CD4-positive, CD25-positive, alpha-beta regulatory T cell (primary cell): ENCODE measurements around the gene DCUN1D3. TPM values are rescaled to one million over a fixed set of nuclear protein-coding genes. Genes with fewer than 3 reads are reported as not detected.
A peak's percentile ranks its signal among the peaks of the same experiment; 100 is the strongest.

ENCODE experiments used
- ATAC-seq, 2 donors: fragments of 150-1000 bp; cut with Tn5 transposase; one replicate each; pipeline ENCODE4 v1.10.0; 2021; ENCODE audit warnings: low read depth in 2 of 2, moderate number of reproducible peaks in 2 of 2, moderate library complexity in 1 of 2
- DNase-seq, 3 donors: peaks; one replicate each; pipeline versions ENCODE4 v3.0.0 to v3.0.0-alpha.2; 2012 to 2022; ENCODE audit warnings: mixed read lengths in 1 of 3
- H3K27ac ChIP-seq: one replicate; pipeline ENCODE4 v1.7.0; 2013; ENCODE audit warnings: mild to moderate bottlenecking, low read length; ENCODE audit not compliant: insufficient read depth, poor library complexity, severe bottlenecking
- H3K27me3 ChIP-seq: one replicate; pipeline ENCODE4 v1.7.0; 2013; ENCODE audit warnings: low read length; ENCODE audit not compliant: control insufficient read depth, insufficient read depth
- H3K36me3 ChIP-seq: one replicate; pipeline ENCODE4 v1.7.0; 2013; ENCODE audit warnings: mild to moderate bottlenecking, low read length, moderate library complexity; ENCODE audit not compliant: control insufficient read depth, insufficient read depth
- H3K4me1 ChIP-seq: 2 replicates; pipeline ENCODE4 v1.7.0; 2013; ENCODE audit warnings: mild to moderate bottlenecking, low read length; ENCODE audit not compliant: insufficient read depth, control insufficient read depth, poor library complexity, severe bottlenecking
- H3K4me3 ChIP-seq: one replicate; pipeline ENCODE4 v1.7.0; 2013; ENCODE audit warnings: low read depth, mild to moderate bottlenecking, low read length, moderate library complexity
- H3K9me3 ChIP-seq, 2 experiments: 1 replicate in 1 of 2; 2 replicates in 1 of 2; pipeline ENCODE4 v1.7.0; 2013; ENCODE audit warnings: low read length in 2 of 2, mild to moderate bottlenecking in 1 of 2, moderate library complexity in 1 of 2; ENCODE audit not compliant: control insufficient read depth in 2 of 2
- H3K27ac Mint-ChIP-seq, 3 donors: one replicate each; pipeline ENCODE4 v1.8.0; 2020 to 2022; ENCODE audit warnings: mild to moderate bottlenecking in 3 of 3, mixed read lengths in 3 of 3, moderate library complexity in 2 of 3
- H3K27me3 Mint-ChIP-seq: one replicate; pipeline ENCODE4 v1.8.0; 2022; ENCODE audit warnings: mild to moderate bottlenecking, mixed read lengths
- H3K36me3 Mint-ChIP-seq: one replicate; pipeline ENCODE4 v1.8.0; 2020; ENCODE audit warnings: mixed read lengths
- H3K4me1 Mint-ChIP-seq, 4 donors: one replicate each; pipeline ENCODE4 v1.8.0; 2020 to 2022; ENCODE audit warnings: mixed read lengths in 4 of 4, mild to moderate bottlenecking in 1 of 4
- H3K4me3 Mint-ChIP-seq, 4 donors: one replicate each; pipeline ENCODE4 v1.8.0; 2020 to 2022; ENCODE audit warnings: mild to moderate bottlenecking in 4 of 4, mixed read lengths in 4 of 4, moderate library complexity in 3 of 4
- H3K9me3 Mint-ChIP-seq, 7 donors: one replicate each; pipeline ENCODE4 v1.8.0; 2020 to 2022; ENCODE audit warnings: mixed read lengths in 7 of 7, mild to moderate bottlenecking in 3 of 7, moderate library complexity in 2 of 7
- polyA plus RNA-seq, 4 donors: library from polyadenylated mRNA; unstranded; fragments of 300-500 nt; fragmentation: Illumina TruSeq; gene quantifications; one replicate each; pipeline ENCODE4 v1.2.3, GENCODE V29; 2021
- total RNA-seq: library from RNA; stranded (reverse); gene quantifications from one replicate; pipeline ENCODE4 v1.2.3, GENCODE V29; 2022

DCUN1D3 gene
- total and polyA plus RNA-seq, 5 donors from 2014 or later, result 0.52 to 4.8 (median 1.7) TPM

GRCh38 chr16:20859229-20859628 is 40.9 kb downstream of the DCUN1D3 start:
- Histone ChIP-seq H3K27ac (no peak overlapping the region), H3K27me3 (no peaks in the 10 kb centered on the region), H3K36me3 (peaks cover 17% of the 10 kb centered on the region), H3K9me3 (no peaks in the 10 kb centered on the region), H3K4me1 (no peaks in the 10 kb centered on the region), H3K4me3 (no peak overlapping the region)
- ATAC-seq (no peak), DNase-seq (no peak)
- Mint-ChIP-seq H3K27ac (no peak overlapping the region), H3K4me3 (no peak overlapping the region), H3K36me3 (peaks cover 45% of the 10 kb centered on the region), H3K4me1 (peaks cover 4 to 11% (median 9%) of the 10 kb centered on the region in 4 donors), H3K27me3 (no peaks in the 10 kb centered on the region), H3K9me3 (no peaks in the 10 kb centered on the region)

- Mint-ChIP-seq H3K27me3 (no peaks in the 10 kb centered on the region), H3K36me3 (peaks cover 44% of the 10 kb centered on the region), H3K4me3 (no peak overlapping the region), H3K27ac (no peak overlapping the region), H3K4me1 (peaks cover 0 to 4% (median 0%) of the 10 kb centered on the region in 4 donors), H3K9me3 (no peaks in the 10 kb centered on the region)
- H3K36me3 ChIP-seq, result peaks cover 16% of the 10 kb centered on the region
- DNase-seq, result no peak
- H3K27ac ChIP-seq, result no peak overlapping the region
- no peaks in the 10 kb centered on the region for H3K27me3 ChIP-seq
- no peak overlapping the region for H3K4me3 ChIP-seq
- H3K4me1 ChIP-seq, result no peaks in the 10 kb centered on the region
- no peak for ATAC-seq
- no peaks in the 10 kb centered on the region for H3K9me3 ChIP-seq
These were observed 42.9 kb downstream of the DCUN1D3 start for GRCh38 chr16:20857281-20857680.

GRCh38 chr16:20854963-20855362 is 45.2 kb downstream of the DCUN1D3 start:
- no peak overlapping the region for H3K27ac Mint-ChIP-seq
- H3K4me3 Mint-ChIP-seq, result no peak overlapping the region
- H3K27me3 Mint-ChIP-seq, result no peaks in the 10 kb centered on the region
- no peaks in the 10 kb centered on the region for H3K27me3 ChIP-seq
- H3K4me1 Mint-ChIP-seq, result peaks cover 0 to 5% (median under 1%) of the 10 kb centered on the region in 4 donors
- H3K27ac ChIP-seq, result no peak overlapping the region
- DNase-seq, result no peak
- ATAC-seq, result no peak
- H3K4me1 ChIP-seq, result peaks cover 2% of the 10 kb centered on the region
- no peak overlapping the region for H3K4me3 ChIP-seq
- no peaks in the 10 kb centered on the region for H3K9me3 ChIP-seq
- H3K36me3 ChIP-seq, result peaks cover 4% of the 10 kb centered on the region
- H3K36me3 Mint-ChIP-seq, result peaks cover 28% of the 10 kb centered on the region
- H3K9me3 Mint-ChIP-seq, result no peaks in the 10 kb centered on the region

- no peak overlapping the region for H3K27ac Mint-ChIP-seq
These were observed 46.1 kb downstream of the DCUN1D3 start for GRCh38 chr16:20853981-20854620.

GRCh38 chr16:20853143-20853542 is 47.0 kb downstream of the DCUN1D3 start:
- H3K4me3 ChIP-seq, result no peak overlapping the region
- H3K27me3 Mint-ChIP-seq, result no peaks in the 10 kb centered on the region
- H3K36me3 ChIP-seq, result no peaks in the 10 kb centered on the region
- peak overlapping the region in 1 of 3 donors; percentile 62 for H3K27ac Mint-ChIP-seq
- DNase-seq, result no peak
- no peaks in the 10 kb centered on the region for H3K9me3 Mint-ChIP-seq
- no peak for ATAC-seq
- H3K4me3 Mint-ChIP-seq, result no peak overlapping the region
- no peaks in the 10 kb centered on the region for H3K9me3 ChIP-seq
- H3K4me1 Mint-ChIP-seq, result peaks cover 0 to 4% (median 2%) of the 10 kb centered on the region in 4 donors
- no peak overlapping the region for H3K27ac ChIP-seq
- no peaks in the 10 kb centered on the region for H3K27me3 ChIP-seq
- H3K4me1 ChIP-seq, result peaks cover 4% of the 10 kb centered on the region
- H3K36me3 Mint-ChIP-seq, result peaks cover 18% of the 10 kb centered on the region

More at GRCh38 chr16:20853981-20854620, 46.1 kb downstream of the DCUN1D3 start:
- Mint-ChIP-seq H3K9me3 (no peaks in the 10 kb centered on the region), H3K4me3 (no peak overlapping the region), H3K4me1 (peaks cover 0 to 4% (median 2%) of the 10 kb centered on the region in 4 donors), H3K27me3 (no peaks in the 10 kb centered on the region), H3K36me3 (peaks cover 21% of the 10 kb centered on the region)
- Histone ChIP-seq H3K36me3 (no peaks in the 10 kb centered on the region), H3K4me1 (peaks cover 4% of the 10 kb centered on the region), H3K9me3 (no peaks in the 10 kb centered on the region), H3K4me3 (no peak overlapping the region), H3K27me3 (no peaks in the 10 kb centered on the region), H3K27ac (no peak overlapping the region)
- ATAC-seq (no peak), DNase-seq (no peak)

- Histone ChIP-seq H3K4me1 (peaks cover 4% of the 10 kb centered on the region), H3K27me3 (no peaks in the 10 kb centered on the region), H3K36me3 (no peaks in the 10 kb centered on the region), H3K27ac (no peak overlapping the region), H3K4me3 (no peak overlapping the region), H3K9me3 (no peaks in the 10 kb centered on the region)
- Mint-ChIP-seq H3K4me1 (peaks cover 0 to 4% (median 2%) of the 10 kb centered on the region in 4 donors), H3K27ac (no peak overlapping the region), H3K9me3 (no peaks in the 10 kb centered on the region), H3K4me3 (no peak overlapping the region), H3K27me3 (no peaks in the 10 kb centered on the region), H3K36me3 (peaks cover 12% of the 10 kb centered on the region)
- no peak for ATAC-seq
- no peak for DNase-seq
These were observed 48.6 kb downstream of the DCUN1D3 start for GRCh38 chr16:20851601-20852000.

- ATAC-seq (no peak), DNase-seq (no peak)
- Histone ChIP-seq H3K9me3 (no peaks in the 10 kb centered on the region), H3K4me1 (peaks cover 4% of the 10 kb centered on the region), H3K27me3 (no peaks in the 10 kb centered on the region), H3K27ac (no peak overlapping the region), H3K4me3 (no peak overlapping the region), H3K36me3 (no peaks in the 10 kb centered on the region)
- Mint-ChIP-seq H3K9me3 (no peaks in the 10 kb centered on the region), H3K36me3 (peaks cover 9% of the 10 kb centered on the region), H3K27me3 (no peaks in the 10 kb centered on the region), H3K4me1 (peaks cover 0 to 4% (median 2%) of the 10 kb centered on the region in 4 donors), H3K4me3 (no peak overlapping the region), H3K27ac (no peak overlapping the region)
These were observed 49.2 kb downstream of the DCUN1D3 start for GRCh38 chr16:20850981-20851380.
